ENCODE measurements around the gene STX10. TPM values are rescaled to one million over a fixed set of nuclear protein-coding genes. Genes with fewer than 3 reads are reported as not detected.
"Not testable (repeated sequence)": the region's sequence is repeated elsewhere in the genome, so short reads cannot be mapped to it uniquely, and the experiment has no call there.

The STX10 gene
- total RNA-seq, 2 donors from 2014 or later, result 31.4 to 39.0 TPM

GRCh38 chr19:13166151-13166550 is 16.0 kb upstream of the STX10 start:
- intact Hi-C loops (cut with DNase I); DNase-seq (ENCODE audit: low spot score): not testable (repeated sequence)

GRCh38 chr19:13165162-13165997 is 15.2 kb upstream of the STX10 start:
- intact Hi-C loops (cut with DNase I), result no loop called here
- no peak for DNase-seq (ENCODE audit: low spot score)

DNA sequence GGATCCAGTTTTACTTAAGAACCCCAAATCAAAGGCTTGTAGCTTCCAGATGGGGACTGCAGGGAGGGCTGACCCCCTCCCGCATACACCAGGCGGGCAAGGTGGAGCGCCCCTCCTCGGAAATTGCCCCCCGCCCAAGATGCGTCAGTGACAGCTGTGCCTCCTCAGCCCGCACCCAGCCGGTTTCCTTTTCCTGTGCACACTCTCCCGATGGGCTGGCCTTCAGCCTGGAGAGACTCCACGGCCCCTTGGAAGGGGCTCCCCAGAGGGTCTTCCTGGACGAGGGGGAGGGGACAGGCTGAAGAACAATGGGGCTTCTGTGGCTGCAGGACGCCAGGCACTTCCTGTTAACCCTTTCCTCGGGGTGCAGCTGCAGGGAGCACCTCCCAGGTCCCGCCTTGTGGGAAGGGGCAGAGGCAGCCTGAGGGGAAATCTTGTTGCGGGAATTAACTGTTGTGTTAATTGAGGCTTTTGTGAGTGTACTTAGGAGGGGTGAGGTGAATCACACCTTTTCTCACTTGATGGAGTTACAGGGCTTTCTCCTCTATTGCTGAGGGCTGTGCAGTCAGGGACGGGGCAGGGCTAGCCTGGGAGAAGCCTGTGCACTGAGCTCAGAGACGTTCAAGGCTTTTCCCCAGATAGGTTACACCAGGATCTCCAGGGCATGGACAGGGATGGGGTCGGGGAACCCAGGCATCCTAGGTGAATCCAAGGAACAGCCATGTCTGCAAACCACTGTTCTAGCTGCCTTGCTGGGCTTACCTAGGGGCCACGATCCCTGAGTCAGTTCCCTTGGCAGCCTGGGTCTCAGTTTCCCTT is 14.4 kb upstream of the STX10 start:
- no peak for DNase-seq (ENCODE audit: low spot score)
- intact Hi-C loops (cut with DNase I), result no loop called here

DNA sequence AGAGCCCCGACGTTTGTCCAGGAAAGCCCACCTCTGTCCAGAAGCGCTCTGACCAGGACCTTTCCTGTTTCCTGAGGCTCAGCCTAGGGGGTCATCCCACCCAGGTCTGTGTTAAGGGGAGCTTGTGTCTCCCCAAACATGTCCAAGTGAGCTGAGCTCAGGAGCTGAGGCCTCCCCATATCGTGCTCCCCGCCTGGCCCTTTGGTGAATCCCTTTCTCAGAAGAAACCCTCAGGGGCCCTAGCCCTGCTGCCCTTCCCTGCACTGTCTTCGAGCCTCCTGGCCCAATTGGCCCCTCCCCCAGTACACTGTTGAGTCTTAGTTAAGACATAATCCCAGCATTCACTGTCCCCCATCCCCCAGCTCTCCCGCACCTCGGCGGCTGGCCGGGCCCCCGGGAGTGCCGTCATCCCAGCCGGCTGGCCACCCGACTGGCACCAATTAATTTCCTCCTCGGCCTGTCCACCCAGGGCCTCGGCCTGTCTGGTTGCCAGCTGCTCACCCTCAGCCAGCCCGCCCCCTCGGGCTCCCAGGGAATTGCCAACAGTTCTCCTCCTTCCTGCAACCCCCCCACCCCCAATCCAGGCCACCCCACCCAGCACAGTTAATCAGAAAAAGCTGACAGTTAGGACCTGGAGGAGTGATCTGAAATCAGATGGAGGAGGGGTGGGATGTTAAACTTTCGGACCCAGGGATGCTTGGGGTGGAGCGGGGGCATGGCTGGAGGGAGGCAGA is 13.6 kb upstream of the STX10 start:
- intact Hi-C loops (cut with DNase I), result no loop called here

DNA sequence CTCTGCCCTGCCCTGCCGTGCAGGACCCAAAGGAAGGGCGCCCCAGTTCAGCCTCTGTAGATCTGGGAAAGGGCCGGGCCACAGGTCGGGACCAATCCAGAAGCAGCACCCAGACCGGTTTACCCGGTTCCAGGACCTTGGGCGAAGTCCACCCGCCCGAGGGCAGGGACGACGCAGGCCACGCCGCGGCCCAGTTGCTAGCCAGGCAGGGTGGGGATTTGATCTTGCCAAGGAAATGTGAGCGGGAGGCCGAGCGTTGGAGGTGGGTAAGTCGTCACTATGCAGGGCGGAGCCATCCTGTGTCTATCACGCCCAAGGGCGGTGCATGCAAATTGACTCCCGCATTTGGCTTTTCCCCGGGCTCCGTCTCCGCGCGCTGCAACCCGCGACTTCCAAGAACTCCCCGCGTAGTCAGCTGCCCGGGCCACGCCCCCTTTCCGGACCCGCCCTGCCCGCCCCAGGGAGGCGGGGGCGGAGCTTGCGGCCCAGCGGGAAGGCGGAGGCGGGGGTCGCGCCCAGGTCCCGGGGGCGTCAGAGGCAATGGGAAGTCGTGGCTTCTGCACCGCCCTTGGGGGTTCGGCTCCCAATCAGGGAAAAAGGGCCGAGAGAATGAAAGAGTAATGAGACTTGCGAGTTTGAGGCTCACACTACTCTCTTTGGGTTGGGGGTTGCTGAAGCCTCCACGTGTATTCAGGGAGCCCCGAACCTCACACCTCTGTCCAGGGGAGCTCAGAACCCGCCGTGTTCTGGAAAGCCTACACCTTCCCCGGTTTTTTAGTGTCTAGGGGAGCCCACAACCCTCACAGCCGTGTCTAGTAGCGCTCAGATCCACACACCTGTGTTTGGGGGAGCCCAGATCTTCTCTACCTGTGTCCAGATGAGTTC is 12.8 kb upstream of the STX10 start:
- peak; percentile 99 for DNase-seq (ENCODE audit: low spot score)
- intact Hi-C loops (cut with DNase I), result no loop called here

More for the DNA sequence above, 13.6 kb upstream of the STX10 start:
- DNase-seq (ENCODE audit: low spot score), result peak; percentile 89

- intact Hi-C loops (cut with DNase I), result no loop called here
- no peak for DNase-seq (ENCODE audit: low spot score)
These were observed 10.4 kb upstream of the STX10 start for GRCh38 chr19:13160557-13160956.

DNA sequence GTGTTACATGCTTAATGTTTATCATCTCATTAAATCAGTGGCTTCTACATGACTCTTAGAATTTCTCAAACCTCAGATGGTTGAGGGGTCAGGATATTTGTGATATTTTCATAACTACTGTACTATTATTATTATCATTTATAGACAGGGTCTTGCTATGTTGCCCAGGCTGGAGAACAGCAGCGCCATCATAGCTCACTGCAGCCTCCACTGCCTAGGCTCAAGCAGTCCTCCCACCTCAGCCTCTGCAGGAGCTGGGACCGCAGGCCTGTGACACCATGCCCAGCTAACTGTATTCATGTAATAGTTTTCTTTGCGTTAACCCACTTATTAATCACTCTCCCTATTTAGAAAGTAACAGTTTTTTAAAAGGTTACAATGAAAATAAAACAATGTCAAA is 9.5 kb upstream of the STX10 start:
- DNase-seq (ENCODE audit: low spot score), result no peak
- intact Hi-C loops (cut with DNase I), result loop anchor here in 1 of 2 donors (10.0 kb wide), 1 partner anchor 685 kb away; no protein-coding TSS in a partner anchor

GRCh38 chr19:13155472-13156359 is 5.5 kb upstream of the STX10 start:
- peak; percentile 95 for DNase-seq (ENCODE audit: low spot score)
- intact Hi-C loops (cut with DNase I), result loop anchor here in 1 of 2 donors (10.0 kb wide), 1 partner anchor 689 kb away; no protein-coding TSS in a partner anchor

DNA sequence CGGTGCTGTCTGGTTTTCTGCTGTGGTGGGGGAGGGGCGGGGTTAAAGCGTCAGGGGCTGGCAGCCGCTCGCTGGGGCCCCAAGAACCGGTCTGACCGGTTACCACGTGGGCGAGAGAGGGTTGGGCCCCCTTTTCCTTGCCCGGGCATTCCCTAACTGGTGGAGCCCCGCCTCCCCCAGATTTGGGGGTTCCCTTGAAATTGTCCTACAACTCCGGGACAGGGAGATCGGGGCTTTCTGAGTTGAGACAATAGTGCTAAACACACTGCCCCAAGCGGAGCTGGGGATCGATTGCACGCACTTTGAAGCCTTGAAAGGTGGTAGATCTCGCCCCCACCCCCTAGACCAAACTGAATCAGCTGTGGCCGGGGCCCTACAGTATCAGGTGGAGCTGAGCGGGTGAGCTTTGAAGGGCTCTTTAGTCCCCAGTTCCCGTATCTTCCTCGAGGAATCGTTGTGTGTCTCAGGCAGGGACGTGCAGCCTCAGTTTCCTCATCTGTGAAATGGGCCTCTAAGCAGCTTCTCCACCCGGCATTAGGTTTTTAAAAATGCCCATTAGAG is 4.8 kb upstream of the STX10 start:
- intact Hi-C loops (cut with DNase I), result loop anchor here in 1 of 2 donors (10.0 kb wide), 1 partner anchor 690 kb away; no protein-coding TSS in a partner anchor
- DNase-seq (ENCODE audit: low spot score), result peak; percentile 91

GRCh38 chr19:13154241-13154778 is 4.1 kb upstream of the STX10 start:
- DNase-seq (ENCODE audit: low spot score), result peak; percentile 99
- intact Hi-C loops (cut with DNase I), result loop anchor here in 1 of 2 donors (10.0 kb wide), 1 partner anchor 690 kb away; no protein-coding TSS in a partner anchor

DNA sequence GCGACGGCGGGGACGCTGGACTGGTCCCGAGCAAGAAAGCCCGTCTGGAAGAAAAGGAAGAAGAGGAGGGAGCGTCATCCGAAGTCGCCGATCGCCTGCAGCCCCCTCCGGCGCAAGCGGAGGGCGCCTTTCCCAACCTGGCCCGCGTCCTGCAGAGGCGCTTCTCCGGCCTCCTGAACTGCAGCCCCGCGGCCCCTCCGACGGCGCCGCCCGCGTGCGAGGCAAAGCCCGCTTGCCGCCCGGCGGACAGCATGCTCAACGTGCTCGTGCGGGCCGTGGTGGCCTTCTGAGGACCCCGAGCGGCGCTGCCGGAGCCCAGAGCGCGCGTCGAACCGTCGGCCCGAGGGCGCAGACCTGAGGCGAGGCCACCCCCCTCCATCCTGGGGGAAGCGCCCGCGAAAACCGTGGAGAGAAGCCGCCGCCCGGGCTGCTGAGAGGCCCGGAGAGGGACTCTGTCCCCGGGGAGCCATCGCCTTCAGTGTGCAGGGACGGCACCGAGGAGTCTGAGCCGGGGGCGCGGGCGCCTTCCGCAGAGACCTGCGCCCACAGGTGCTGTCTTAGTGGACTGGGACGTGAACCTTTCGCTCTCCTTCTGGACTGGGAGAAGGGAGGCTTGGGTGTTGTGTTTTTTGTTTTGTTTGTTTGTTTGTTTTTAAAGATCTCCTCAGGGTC is 3.5 kb upstream of the STX10 start:
- peak; percentile 87 for DNase-seq (ENCODE audit: low spot score)
- intact Hi-C loops (cut with DNase I), result loop anchor here in 1 of 2 donors (10.0 kb wide), 1 partner anchor 691 kb away; no protein-coding TSS in a partner anchor

- DNase-seq (ENCODE audit: low spot score), result peak; percentile 99
- intact Hi-C loops (cut with DNase I), result loop anchor here in 1 of 2 donors (10.0 kb wide), 1 partner anchor 692 kb away; no protein-coding TSS in a partner anchor
These were observed 2.9 kb upstream of the STX10 start for GRCh38 chr19:13152974-13153568.

DNA sequence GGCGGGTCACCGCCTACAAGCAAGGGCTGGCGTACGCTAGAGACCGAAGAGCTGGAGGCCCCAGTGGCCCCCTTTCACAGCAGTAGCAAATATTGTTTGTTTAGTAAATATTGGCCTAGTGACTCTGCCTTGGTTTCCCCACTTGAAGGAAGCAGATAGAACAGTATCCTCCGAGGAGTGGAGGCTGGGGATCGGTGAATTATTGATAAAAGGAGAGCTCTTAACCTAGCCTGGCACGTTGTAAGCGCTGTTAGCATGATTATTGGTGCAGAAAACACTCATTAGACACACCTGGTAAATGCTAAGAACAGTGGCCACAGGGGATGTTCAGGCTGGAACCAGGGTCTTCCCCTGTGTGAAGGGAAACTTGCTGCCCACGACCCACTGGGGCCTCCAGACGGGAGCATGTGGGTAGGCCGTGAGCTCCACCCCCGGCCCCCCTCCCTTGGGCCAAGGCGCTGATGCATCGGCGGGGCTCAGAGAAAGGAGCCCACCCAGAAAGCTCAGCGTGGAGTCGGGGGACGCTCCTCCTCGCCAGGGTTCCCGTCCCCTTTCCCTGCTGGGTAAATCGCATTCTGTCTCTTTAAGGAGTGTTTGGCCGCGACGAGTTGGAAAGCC is 2.3 kb upstream of the STX10 start:
- DNase-seq (ENCODE audit: low spot score), result no peak
- intact Hi-C loops (cut with DNase I), result loop anchor here in 1 of 2 donors (10.0 kb wide), 1 partner anchor 692 kb away; no protein-coding TSS in a partner anchor

GRCh38 chr19:13151605-13152355 is 1.6 kb upstream of the STX10 start:
- DNase-seq (ENCODE audit: low spot score), result peak; percentile 99
- intact Hi-C loops (cut with DNase I), result loop anchor here in 1 of 2 donors (10.0 kb wide), 1 partner anchor 693 kb away; no protein-coding TSS in a partner anchor

Data from posterior vena cava (tissue), 2 donors.